Upper lobe of left lung (tissue), 4 donors: Measurements from ENCODE around the gene PKMYT1.

ENCODE experiments used
- CTCF ChIP-seq, 6 experiments: fragments of 450-650 bp in 4 of 6; fragments of 200-600 bp in 2 of 6; sonication (generic) in 2 of 6; IDR thresholded peaks; one replicate each; pipeline ENCODE4 v1.5.1; 2016 to 2019; ENCODE audit warnings: antibody characterized with exemption in 6 of 6
- EP300 ChIP-seq, 4 donors: sonication (generic); formaldehyde crosslinking; IDR thresholded peaks; one replicate each; pipeline ENCODE4 v1.5.1; 2017; ENCODE audit warnings: antibody characterized with exemption in 4 of 4, control low read depth in 2 of 4
- POLR2A ChIP-seq, 4 donors: fragments of 450-650 bp; IDR thresholded peaks; one replicate each; pipeline ENCODE4 v1.5.1; 2016 to 2017; ENCODE audit warnings: antibody characterized with exemption in 4 of 4, mild to moderate bottlenecking in 2 of 4
- POLR2AphosphoS5 ChIP-seq, 2 donors: sonication (generic); formaldehyde crosslinking; IDR thresholded peaks; one replicate each; pipeline ENCODE4 v1.5.1; 2017; ENCODE audit warnings: antibody characterized with exemption in 2 of 2

GRCh38 chr16:2955779-2956578, 24.3 kb downstream of the PKMYT1 start:
- TF ChIP-seq CTCF (IDR thresholded peaks at IDR 0.05) (no peak), POLR2AphosphoS5 (IDR thresholded peaks at IDR 0.05) (no peak), POLR2A (IDR thresholded peaks at IDR 0.05) (no peak), EP300 (IDR thresholded peaks at IDR 0.05) (no peak)
